ENCODE measurements around the gene PDHA2.
A peak's percentile ranks its signal among the peaks of the same experiment; 100 is the strongest.
"Not testable (repeated sequence)": the region's sequence is repeated elsewhere in the genome, so short reads cannot be mapped to it uniquely, and the experiment has no call there.

Gene PDHA2

DNA sequence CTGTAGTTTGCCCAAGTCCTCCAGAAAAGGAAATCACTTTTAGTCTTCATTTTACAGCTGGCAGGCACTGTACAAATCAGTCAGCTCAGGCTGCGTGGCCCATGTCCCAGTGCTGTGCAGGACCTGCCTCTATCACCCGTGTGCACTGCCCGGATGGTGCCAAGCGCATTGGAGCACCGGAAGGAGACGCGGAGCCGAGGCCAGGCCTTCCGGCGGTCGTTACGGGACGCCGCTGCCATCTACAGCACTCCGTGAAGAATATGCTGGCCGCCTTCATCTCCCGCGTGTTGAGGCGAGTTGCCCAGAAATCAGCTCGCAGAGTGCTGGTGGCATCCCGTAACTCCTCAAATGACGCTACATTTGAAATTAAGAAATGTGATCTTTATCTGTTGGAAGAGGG, at the start of gene PDHA2:
TSS of gene PDHA2 (plus strand) at position 203 of the 400 bp plus-strand sequence. CDS start at position 261, 58 bp downstream.
- no peak for DNase-seq

DNA sequence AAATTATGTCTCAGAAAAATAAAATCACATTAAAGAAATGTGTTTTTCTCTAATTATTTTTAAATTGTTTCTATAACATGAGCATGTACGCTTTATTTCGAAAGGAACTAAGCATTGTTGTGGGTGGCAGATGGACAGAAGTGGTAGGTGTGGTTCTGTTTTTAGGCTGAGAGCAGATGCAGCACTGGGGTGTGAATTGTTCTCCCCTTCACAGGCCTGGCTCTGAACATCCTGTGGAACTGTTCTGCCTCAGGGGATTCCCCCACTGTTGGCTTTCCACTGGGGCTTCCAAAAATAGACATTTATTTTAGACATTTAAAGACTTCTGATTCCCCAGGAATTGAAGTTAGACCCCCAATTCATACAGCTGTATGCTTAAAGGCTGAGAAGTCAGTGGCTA, 41.9 kb upstream of the PDHA2 start:
- no peak for DNase-seq

DNA sequence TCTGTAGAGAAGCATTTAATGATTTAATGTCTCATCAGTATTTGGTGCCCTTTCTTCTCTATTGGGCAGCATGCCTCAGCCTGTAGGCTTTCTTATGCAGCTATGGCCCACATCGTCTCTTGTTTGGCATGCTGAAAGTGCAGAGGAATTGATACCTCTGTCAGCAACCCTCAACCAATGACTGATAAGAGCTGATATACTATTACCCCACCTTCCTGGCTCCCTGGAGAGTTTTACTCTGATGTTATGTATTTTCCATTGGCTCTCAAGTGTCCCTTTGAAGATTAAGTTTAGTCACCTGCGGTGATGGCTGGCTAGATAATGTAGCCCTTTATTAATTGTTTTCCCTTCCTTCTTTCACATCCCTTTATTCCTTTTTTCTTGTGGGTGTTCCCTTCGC, 41.2 kb upstream of the PDHA2 start:
- DNase-seq, result no peak

DNA sequence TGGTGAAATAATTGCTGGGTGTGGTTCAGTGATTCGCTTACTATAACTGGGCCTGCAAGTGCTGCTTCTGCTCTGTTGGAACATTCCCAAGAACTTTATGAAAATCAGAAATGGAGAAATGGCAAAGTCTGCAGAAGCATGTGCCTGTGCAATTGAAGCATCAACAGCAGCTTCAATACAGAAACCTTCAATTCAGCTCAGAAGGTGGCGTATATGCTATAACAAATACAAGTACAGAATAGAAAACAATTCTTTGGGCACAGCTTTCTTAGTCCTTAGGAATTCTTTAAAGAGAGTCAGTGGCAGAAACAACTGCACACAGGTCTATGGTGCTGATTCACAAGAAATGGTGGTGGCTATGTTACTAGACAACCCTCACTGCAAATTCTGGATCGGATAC, 18.0 kb upstream of the PDHA2 start:
- no peak for DNase-seq

DNA sequence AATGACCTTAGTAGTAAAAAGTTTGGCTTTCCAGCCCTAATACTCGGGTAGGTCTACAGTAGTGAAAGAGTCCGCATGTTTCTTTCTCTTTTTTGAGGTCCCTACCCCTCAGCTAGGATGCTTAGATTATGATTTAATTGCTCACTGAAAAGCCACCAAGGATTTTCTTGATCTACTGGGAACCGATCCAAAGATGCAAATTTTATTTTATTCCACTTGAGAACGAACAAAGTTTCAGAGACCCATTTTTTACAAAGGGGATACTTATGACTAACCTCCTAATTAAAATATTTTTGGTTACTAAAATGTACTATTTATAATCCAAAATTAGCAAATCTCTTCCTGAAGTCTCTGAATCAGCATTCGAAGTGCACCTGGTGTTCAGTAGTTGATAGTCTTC, 14.3 kb upstream of the PDHA2 start:
- DNase-seq, result no peak

DNA sequence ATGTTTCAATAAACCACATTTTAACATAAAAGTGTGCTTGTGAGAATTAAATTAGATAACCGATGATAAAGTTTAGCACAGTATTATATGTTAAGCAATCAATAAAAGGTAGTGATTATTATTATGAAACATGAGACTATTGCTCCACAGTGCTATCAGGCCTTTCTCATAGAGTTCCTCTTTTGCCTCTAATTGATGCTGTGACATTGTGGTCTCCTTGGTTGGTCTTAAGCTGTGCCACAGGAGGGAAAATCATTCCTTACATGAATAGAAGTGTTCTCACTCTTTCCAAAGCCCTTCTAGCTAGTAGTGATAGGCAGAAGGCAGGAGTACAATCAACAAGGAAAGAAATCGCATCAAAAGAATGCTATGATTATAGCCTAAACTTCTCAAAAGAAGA, 9.2 kb upstream of the PDHA2 start:
- no peak for DNase-seq

DNA sequence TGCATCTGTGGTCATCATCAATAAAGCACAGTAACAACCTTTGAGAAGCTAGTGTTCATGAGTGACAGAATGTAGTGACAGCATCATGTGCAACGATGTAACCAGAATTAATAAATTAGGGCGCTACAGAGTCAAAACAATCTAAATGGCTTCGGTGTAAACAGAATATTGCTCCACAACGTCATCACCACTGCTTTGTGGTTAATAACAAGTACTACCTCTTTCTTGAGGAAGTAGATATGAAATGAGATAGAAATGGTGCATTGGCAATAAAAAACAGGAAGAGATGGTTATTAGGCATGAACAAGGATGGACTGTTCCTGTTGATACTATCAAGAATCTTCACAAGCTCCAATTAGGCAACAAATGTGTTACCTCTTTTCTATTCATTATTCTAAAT, 8.7 kb upstream of the PDHA2 start:
- peak in 1 of 2 experiments; percentile 31 for DNase-seq

DNA sequence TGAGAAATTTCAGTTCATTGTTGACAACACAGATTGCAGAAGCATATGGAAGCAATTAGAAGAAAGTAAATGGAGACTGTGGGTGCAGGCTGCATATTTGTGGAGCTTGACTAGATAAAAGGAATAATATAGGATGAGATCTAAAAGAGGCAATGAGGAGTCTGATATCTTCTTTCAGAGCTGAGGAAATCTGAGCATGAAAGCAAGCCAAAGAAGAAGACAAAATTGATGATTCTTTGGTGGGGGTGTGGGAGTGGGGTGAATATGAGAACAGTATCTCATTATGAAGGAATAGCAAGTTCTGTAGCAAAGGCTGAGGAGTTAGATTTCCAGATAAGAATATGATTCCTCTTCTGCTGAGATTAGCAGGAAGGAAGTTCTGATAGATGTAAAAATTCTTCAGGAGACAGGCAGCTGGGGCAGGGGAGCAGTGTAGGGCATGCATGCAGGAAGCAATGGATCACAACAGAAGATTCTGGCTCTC, 6.1 kb upstream of the PDHA2 start:
- no peak for DNase-seq

DNA sequence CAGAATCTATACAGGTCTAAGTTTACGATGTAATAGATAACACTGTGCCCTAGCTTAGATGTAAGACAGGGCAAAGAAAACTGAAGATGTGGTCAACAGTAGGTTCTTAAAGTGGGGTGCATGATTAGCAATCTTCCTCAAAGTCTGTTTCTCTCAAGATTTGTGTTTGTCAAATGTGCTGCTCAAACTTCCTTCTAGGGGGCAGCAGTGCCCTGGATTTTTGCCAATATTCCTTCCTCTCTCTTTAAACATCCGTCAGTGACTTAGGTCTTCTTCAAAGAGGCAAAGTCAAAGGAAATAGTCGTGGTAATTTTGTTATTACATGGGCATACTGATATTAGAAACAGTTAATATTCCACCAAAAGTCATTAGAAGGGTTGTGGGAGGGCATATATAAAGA, 4.2 kb upstream of the PDHA2 start:
- no peak for DNase-seq

DNA sequence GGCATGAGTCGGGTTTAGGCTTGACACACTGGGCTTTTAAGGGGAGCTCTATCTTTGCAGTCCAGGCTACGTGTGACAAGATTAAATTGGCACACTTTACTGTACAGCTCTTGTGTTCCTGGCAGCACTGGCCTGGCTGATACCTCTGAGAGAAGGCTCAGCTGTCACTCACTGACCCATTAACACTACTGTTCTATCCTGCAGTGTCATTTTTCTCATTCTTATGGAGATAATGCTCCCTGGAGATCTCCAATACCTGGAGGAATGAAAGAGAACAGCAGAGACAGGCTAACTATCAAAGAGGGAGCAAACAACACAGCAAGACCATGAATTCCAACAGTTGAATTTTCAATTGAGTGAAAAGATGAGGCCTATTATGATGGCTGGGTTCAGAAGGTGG, 1.7 kb upstream of the PDHA2 start:
- DNase-seq, result no peak

DNA sequence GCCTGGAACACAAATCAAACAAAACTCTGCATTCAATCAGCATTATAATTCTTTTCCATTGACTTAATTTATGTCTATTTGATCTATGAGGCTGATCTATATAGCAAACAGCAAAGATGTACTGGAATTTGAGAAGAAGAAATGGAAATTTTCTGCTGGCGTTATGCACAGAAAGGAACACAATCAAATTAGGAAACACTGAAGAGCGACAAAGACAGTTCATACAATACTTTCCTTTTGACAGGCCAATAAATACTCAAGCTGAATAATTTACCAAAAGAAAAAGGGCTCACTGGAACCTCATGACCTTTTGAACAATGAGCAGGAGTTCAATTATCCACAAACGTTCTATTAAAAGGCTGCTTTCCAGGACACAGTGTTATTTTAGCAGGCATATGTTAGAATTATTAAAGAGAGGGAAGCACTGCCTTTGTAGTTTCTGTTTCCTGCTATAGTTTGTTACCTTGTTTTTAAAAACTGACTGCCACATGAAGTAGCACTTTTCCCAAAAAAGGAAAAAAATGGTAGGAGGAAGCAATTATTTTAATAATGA, 8.1 kb downstream of the PDHA2 start:
- DNase-seq, result no peak

DNA sequence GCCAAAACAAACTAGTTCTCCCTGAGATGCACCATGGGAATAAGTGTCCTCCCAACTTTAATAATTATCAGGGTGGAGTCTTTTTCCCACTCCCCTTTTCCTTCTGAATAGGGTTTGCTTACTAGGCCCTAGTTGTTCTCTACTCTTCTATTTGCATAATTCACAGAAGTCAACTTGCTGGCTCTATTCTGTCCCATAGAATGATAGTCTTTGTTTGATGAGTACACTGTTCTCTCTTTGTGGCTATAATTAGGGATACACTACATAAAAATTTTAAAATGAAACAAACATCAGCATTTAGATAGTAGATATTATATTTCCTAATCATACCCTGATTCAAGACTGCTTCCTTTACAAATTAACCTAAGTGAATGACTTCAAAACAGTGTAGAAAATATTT, 10.3 kb downstream of the PDHA2 start:
- DNase-seq, result no peak

DNA sequence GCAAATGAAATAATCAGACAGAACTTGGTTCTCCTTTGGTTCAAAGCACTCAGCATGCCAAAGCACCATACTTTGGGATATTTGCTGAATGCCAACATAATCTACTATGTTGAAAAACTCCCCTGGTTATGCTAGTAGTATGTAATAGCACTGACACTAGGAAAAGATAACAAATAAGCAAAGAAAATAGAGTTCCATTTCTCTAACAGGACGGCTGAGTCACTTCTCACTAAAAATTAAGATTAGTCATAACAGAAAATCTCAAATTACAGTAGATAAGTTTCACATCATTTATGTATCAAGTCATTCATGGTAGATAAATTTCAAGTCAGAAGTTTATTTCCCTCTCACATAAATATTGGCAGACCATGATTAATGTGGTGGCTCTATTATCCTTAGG, 17.9 kb downstream of the PDHA2 start:
- no peak for DNase-seq

DNA sequence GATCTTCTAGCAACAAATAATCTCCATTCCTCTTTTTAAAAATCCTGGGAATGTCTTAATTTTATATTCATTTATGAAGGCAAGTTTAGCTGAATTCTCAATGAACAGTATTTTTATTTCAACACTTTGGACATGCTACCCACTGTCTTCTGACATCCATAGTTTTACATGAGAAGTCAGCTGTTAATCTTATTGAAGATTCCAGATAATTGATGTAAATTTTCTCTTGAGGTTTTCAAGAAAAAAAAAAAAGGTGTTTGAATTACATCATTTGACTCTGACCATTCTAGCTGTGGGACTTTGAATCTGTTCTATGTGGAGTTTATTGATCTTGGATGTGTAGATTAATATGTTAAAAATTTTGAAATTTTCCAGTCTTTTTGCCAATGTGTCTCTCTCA, 28.0 kb downstream of the PDHA2 start:
- DNase-seq, result peak in 1 of 2 experiments; percentile 1

DNA sequence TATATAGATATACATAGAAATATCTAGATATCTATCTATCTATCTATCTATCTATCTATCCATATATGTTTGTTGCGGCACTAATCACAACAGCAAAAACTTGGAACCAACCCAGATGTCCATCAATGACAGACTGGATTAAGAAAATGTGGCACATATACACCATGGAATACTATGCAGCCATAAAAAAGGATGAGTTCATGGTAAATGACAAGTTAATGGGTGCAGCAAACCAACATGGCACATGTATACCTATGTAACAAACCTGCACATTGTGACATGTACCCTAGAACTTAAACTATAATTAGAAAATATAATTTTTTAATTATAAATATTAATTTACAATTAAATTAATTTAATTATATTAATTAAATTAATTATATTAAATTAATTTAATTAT, 29.5 kb downstream of the PDHA2 start:
- not testable (repeated sequence) for DNase-seq

DNA sequence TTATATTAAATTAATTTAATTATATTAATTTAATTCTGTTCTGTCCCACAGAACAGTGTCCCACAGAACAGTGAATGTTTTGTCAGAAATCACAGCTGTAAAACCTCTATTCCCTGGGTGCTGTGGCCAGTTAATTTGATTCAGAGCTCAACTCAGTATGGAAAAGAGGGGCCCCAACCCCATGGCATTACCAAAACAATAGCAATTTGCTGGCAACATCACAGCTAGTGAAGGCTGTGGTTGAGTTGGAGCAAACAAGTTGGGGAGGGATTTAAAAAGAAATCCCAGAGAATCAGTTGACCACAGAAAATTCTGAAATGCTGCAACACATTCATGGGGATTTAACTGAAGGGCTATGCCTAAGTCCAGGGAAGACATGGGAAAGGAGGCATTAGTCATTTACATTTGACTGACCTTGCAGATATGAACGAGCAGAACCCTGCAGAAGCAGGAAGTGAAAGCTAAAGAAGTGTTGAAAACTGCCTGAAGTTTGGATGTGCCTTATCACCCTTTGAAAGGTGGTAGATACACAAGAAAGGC, 30.1 kb downstream of the PDHA2 start:
- DNase-seq, result no peak

DNA sequence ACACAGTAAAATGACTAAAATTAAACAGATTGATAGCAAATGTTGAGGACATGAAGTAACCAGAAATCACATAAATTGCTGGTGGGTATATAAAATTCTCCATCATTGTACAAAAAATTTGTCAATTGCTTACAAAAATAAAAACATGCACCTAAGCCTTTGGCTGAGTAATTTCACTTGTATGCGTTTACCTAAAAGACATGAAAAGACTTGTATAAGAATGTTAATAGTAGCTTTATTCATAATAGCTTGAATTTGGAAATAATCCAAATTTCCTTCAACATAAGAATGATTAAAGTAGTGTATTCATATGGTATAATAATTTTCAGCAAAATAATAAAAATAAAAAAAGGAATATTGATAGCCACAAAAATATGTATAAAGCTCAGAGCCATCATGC, 37.7 kb downstream of the PDHA2 start:
- DNase-seq, result no peak

DNA sequence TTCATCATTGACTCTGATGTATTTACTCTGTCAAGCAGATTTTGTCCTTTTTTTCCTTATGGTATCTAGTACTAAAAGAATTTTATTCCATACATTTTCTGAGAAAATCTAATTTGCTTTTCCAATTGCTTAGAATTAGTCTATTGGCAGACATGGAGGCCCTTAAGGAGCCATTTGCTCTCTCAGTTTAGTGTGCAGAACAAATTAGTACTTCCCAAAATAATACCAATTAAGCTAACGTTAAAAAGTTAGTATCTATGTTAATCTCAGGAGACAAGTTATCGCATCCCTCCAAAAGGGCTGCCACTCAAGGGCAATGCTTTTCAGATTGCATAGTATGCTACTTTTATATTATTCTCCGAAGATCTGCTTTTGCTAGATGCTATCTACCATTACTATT, 47.7 kb downstream of the PDHA2 start:
- DNase-seq, result no peak

DNA sequence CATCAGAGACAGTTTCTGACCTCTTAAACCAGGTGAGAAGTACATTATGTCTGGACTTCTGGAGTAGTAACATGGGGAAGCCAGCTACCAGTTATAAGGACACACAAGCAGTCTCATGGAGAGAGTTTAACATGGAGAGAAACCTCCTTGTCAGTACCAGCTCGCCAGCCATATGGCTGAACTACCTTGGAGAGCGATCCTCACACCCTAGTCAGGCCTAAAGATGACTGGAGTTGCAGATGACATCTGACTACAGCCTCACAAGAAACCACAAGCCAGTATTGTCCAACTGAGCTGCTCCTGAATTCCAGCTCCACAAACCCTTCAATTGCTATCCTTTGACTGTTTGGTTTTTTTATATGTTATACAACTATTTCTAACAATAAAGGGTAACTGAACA, 49.8 kb downstream of the PDHA2 start:
- no peak for DNase-seq

Data from AML-193 (cell line).